ENCODE results near the gene APOO.
"Not testable (repeated sequence)": the region's sequence is repeated elsewhere in the genome, so short reads cannot be mapped to it uniquely, and the experiment has no call there.

The APOO gene

DNA sequence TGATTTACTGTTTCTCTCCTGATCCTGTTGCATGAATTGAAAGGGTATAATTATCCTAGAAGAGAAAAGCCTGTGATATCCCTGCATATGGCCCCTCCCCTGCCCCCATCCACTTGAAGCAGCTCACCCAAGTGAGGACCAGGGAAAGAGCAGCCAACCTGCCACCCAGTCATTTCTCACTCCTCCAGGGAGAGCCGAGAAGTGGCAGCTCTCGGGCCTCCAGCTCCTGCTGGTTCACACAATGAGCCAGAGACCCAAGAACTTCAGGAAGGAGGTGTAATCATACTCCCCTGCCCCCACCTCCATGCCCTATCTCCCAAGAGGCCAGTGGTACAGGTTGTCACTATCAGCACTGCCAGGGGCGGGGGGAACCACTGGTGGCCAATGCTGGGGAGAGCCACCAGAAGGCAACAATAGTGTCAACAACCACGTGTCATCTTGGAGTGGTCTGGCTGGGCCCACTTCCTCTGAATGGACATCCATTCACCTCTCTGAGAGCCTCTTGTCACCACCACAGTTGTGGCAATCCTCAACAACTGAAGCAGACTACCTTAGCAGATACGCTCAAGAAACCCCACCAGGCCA lies 42.9 kb downstream of the APOO start:
- H3K27me3 ChIP-seq (ENCODE audit: control insufficient read depth in 1 of 2, insufficient read depth in 2 of 2, low read length in 2 of 2), result no peaks in the 10 kb centered on the region
- H3K4me1 ChIP-seq (ENCODE audit: control insufficient read depth in 1 of 2, insufficient read depth in 2 of 2, low read length in 2 of 2), result no peaks in the 10 kb centered on the region

DNA sequence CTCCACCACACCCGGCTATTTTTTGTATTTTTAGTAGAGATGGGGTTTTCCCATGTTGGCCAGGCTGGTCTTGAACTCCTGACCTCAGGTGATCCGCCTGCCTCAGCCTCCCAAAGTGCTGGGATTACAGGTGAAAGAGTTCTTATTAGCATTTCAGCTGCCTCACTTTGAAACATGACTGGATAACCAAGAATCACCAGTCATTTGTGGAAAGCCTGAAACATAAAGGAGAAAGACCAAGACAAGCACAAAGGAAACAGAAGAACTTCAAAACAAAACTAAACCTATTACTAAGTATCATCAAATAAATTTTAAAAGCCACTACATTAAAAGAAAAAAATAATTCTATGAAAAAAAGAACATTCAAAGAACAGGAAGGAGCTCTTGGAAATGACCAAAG lies 45.8 kb downstream of the APOO start:
- H3K9ac ChIP-seq (ENCODE audit: low read depth in 1 of 2, low read length in 2 of 2); H3K9me3 ChIP-seq (ENCODE audit: control insufficient read depth in 1 of 2, low read length in 2 of 2); H3K27ac ChIP-seq (ENCODE audit: low read depth, low read length); H3K27me3 ChIP-seq (ENCODE audit: control insufficient read depth in 1 of 2, insufficient read depth in 2 of 2, low read length in 2 of 2); H3K4me1 ChIP-seq (ENCODE audit: control insufficient read depth in 1 of 2, insufficient read depth in 2 of 2, low read length in 2 of 2); H3K36me3 ChIP-seq (ENCODE audit: control insufficient read depth in 1 of 2, insufficient read depth in 2 of 2, low read length in 2 of 2); H3K4me3 ChIP-seq (ENCODE audit: low read depth in 1 of 2, low read length in 2 of 2): not testable (repeated sequence)

More for the DNA sequence above, 42.9 kb downstream of the APOO start:
- H3K27ac ChIP-seq (ENCODE audit: low read depth, low read length), result no peak overlapping the region
- no peak overlapping the region for H3K4me3 ChIP-seq (ENCODE audit: low read depth in 1 of 2, low read length in 2 of 2)
- H3K9ac ChIP-seq (ENCODE audit: low read depth in 1 of 2, low read length in 2 of 2), result no peak overlapping the region
- H3K36me3 ChIP-seq (ENCODE audit: control insufficient read depth in 1 of 2, insufficient read depth in 2 of 2, low read length in 2 of 2), result no peaks in the 10 kb centered on the region
- no peaks in the 10 kb centered on the region for H3K9me3 ChIP-seq (ENCODE audit: control insufficient read depth in 1 of 2, low read length in 2 of 2)

DNA sequence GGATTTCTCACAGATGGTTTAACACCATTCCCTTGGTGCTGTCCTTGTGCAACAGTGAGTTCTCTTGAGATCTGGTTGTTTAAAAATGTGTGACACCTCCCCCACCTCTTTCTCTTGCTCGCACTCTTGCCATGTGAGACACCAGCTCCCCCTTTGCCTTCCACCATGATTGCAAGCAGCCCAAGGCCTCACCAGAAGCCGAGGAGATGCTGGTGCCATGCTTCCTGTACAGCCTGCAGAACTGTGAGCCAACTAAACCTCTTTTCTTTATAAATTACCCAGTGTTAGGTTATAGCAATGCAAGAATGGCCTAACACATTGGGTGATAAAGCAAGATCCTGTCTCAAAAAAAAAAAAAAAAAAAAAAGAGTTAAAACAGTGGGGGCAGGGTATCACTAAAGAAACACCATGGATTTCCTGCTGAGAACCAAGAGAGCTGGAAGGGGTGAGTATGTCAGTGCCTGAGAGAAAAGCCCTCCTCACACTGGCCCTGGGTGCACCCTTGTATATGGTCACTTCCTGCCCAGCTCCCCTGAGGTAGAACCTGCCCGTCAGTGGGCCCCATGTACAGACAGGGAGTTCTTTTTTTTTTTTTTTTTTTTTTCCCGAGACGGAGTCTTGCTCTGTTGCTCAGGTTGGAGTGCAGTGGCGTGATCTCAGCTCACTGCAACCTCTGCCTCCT lies 46.4 kb downstream of the APOO start:
- Histone ChIP-seq H3K4me1 (ENCODE audit: control insufficient read depth in 1 of 2, insufficient read depth in 2 of 2, low read length in 2 of 2) (no peaks in the 10 kb centered on the region), H3K9me3 (ENCODE audit: control insufficient read depth in 1 of 2, low read length in 2 of 2) (no peaks in the 10 kb centered on the region), H3K36me3 (ENCODE audit: control insufficient read depth in 1 of 2, insufficient read depth in 2 of 2, low read length in 2 of 2) (peaks cover 0 to 4% of the 10 kb centered on the region in 2 donors), H3K27me3 (ENCODE audit: control insufficient read depth in 1 of 2, insufficient read depth in 2 of 2, low read length in 2 of 2) (no peaks in the 10 kb centered on the region), H3K9ac (ENCODE audit: low read depth in 1 of 2, low read length in 2 of 2) (no peak overlapping the region), H3K27ac (ENCODE audit: low read depth, low read length) (no peak overlapping the region), H3K4me3 (ENCODE audit: low read depth in 1 of 2, low read length in 2 of 2) (no peak overlapping the region)

DNA sequence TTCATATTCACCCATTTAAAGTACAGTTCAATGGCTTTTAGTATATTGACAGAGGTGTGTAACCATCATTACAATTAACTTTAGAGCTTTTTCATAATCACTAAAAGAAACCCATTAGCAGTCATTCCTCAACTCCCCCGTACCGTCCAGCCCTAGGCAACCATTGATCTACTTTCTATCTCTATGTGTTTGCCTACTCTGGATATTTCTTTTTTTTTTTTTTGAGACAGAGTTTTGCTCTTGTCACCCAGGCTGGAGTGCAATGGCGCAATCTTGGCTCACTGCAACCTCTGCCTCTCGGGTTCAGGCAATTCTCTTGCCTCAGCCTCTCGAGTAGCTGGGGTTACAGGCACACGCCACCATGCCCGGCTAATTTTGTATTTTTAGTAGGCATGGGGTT lies 48.5 kb downstream of the APOO start:
- not testable (repeated sequence) for H3K9me3 ChIP-seq (ENCODE audit: control insufficient read depth in 1 of 2, low read length in 2 of 2); H3K36me3 ChIP-seq (ENCODE audit: control insufficient read depth in 1 of 2, insufficient read depth in 2 of 2, low read length in 2 of 2); H3K27ac ChIP-seq (ENCODE audit: low read depth, low read length); H3K4me3 ChIP-seq (ENCODE audit: low read depth in 1 of 2, low read length in 2 of 2); H3K4me1 ChIP-seq (ENCODE audit: control insufficient read depth in 1 of 2, insufficient read depth in 2 of 2, low read length in 2 of 2); H3K27me3 ChIP-seq (ENCODE audit: control insufficient read depth in 1 of 2, insufficient read depth in 2 of 2, low read length in 2 of 2); H3K9ac ChIP-seq (ENCODE audit: low read depth in 1 of 2, low read length in 2 of 2)

DNA sequence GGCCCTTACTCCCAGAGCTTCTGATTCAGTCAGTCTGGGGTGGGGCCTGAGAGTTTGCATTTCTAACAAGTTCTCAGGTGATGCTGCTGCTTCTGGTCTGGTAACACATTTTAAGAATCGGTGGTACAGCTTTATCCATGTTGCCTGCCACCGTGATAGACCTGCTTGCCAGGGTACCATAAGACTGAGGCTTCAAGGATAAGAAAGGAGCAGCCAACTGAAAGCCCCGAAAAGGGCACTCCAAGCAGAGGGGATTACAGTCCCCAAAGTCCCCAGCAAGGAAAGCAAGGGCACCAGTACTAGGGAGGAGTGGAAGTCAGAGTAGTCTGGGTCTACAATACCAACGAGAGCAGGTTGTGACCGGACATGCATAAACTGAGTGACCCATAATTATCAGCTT lies 49.8 kb downstream of the APOO start:
- Histone ChIP-seq H3K9me3 (ENCODE audit: control insufficient read depth in 1 of 2, low read length in 2 of 2) (no peaks in the 10 kb centered on the region), H3K4me3 (ENCODE audit: low read depth in 1 of 2, low read length in 2 of 2) (no peak overlapping the region), H3K4me1 (ENCODE audit: control insufficient read depth in 1 of 2, insufficient read depth in 2 of 2, low read length in 2 of 2) (no peaks in the 10 kb centered on the region), H3K27me3 (ENCODE audit: control insufficient read depth in 1 of 2, insufficient read depth in 2 of 2, low read length in 2 of 2) (no peaks in the 10 kb centered on the region), H3K36me3 (ENCODE audit: control insufficient read depth in 1 of 2, insufficient read depth in 2 of 2, low read length in 2 of 2) (peaks cover 0 to 4% of the 10 kb centered on the region in 2 donors), H3K27ac (ENCODE audit: low read depth, low read length) (no peak overlapping the region), H3K9ac (ENCODE audit: low read depth in 1 of 2, low read length in 2 of 2) (no peak overlapping the region)

DNA sequence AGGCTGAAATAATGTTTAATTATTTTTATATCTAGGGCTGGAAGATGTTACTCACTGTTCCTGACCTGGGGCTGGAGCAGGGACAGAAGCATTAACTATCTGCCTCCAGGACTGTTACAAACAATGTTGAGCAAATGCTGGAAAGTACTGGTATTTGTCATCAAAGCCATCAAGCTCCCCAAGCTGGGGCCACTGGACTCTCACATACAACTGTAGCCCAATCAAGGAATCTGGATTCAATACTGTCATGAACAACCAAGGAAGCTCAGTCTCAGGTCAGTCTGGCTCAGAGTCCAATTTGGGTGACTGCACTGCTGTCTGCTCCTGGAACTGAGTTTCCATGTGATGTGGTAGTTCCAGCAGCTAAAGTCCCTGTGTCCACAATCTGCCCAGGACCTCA lies 50.4 kb downstream of the APOO start:
- Histone ChIP-seq H3K36me3 (ENCODE audit: control insufficient read depth in 1 of 2, insufficient read depth in 2 of 2, low read length in 2 of 2) (peaks cover 0 to 4% of the 10 kb centered on the region in 2 donors), H3K9ac (ENCODE audit: low read depth in 1 of 2, low read length in 2 of 2) (no peak overlapping the region), H3K27ac (ENCODE audit: low read depth, low read length) (no peak overlapping the region), H3K4me3 (ENCODE audit: low read depth in 1 of 2, low read length in 2 of 2) (no peak overlapping the region), H3K4me1 (ENCODE audit: control insufficient read depth in 1 of 2, insufficient read depth in 2 of 2, low read length in 2 of 2) (no peaks in the 10 kb centered on the region), H3K27me3 (ENCODE audit: control insufficient read depth in 1 of 2, insufficient read depth in 2 of 2, low read length in 2 of 2) (no peaks in the 10 kb centered on the region), H3K9me3 (ENCODE audit: control insufficient read depth in 1 of 2, low read length in 2 of 2) (no peaks in the 10 kb centered on the region)

DNA sequence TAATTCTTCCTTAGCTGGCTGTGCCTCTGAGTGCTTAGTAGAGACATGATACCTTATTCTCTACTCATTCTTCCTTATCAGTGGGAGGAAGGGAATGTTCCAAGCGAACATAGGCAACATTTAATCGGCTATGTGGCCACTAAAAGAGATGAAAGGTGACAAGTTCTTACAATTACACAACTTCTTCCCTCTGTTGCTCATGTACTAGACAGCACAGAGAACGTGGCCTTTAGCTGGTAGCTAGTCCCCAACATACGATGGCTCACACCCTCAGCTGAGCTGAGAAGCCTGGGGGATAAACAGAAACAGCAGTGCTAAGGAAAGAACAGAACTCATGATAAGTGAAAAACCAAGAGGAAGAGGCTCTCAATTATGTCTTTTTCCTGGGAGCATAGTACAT lies 52.2 kb downstream of the APOO start:
- Histone ChIP-seq H3K4me3 (ENCODE audit: low read depth in 1 of 2, low read length in 2 of 2) (no peak overlapping the region), H3K27ac (ENCODE audit: low read depth, low read length) (no peak overlapping the region), H3K9me3 (ENCODE audit: control insufficient read depth in 1 of 2, low read length in 2 of 2) (no peaks in the 10 kb centered on the region), H3K27me3 (ENCODE audit: control insufficient read depth in 1 of 2, insufficient read depth in 2 of 2, low read length in 2 of 2) (no peaks in the 10 kb centered on the region), H3K9ac (ENCODE audit: low read depth in 1 of 2, low read length in 2 of 2) (no peak overlapping the region), H3K4me1 (ENCODE audit: control insufficient read depth in 1 of 2, insufficient read depth in 2 of 2, low read length in 2 of 2) (no peaks in the 10 kb centered on the region), H3K36me3 (ENCODE audit: control insufficient read depth in 1 of 2, insufficient read depth in 2 of 2, low read length in 2 of 2) (peaks cover 0 to 4% of the 10 kb centered on the region in 2 donors)

DNA sequence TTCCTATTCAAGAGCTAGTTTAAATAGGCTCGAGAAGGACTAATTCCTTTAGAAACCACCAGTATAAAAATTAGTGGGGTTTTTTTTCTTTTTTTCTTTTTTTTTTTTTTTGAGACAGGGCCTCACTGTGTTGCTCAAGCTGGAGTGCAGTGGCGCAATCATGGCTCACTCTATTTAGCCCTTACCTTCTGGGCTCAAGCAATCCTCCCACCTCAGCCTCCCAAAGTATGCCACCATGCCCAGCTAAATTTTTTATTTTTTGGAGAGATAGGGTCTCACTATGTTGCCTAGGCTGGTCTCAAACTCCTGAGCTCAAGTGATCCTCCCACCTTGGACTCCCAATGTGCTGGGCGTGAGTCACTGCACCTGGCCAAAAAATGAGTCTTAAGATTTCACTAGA lies 52.8 kb downstream of the APOO start:
- H3K27ac ChIP-seq (ENCODE audit: low read depth, low read length), result no peak overlapping the region
- H3K9me3 ChIP-seq (ENCODE audit: control insufficient read depth in 1 of 2, low read length in 2 of 2), result no peaks in the 10 kb centered on the region
- H3K4me3 ChIP-seq (ENCODE audit: low read depth in 1 of 2, low read length in 2 of 2), result no peak overlapping the region
- peaks cover 0 to 4% of the 10 kb centered on the region in 2 donors for H3K36me3 ChIP-seq (ENCODE audit: control insufficient read depth in 1 of 2, insufficient read depth in 2 of 2, low read length in 2 of 2)
- H3K9ac ChIP-seq (ENCODE audit: low read depth in 1 of 2, low read length in 2 of 2), result no peak overlapping the region
- H3K27me3 ChIP-seq (ENCODE audit: control insufficient read depth in 1 of 2, insufficient read depth in 2 of 2, low read length in 2 of 2), result no peaks in the 10 kb centered on the region
- H3K4me1 ChIP-seq (ENCODE audit: control insufficient read depth in 1 of 2, insufficient read depth in 2 of 2, low read length in 2 of 2), result no peaks in the 10 kb centered on the region

DNA sequence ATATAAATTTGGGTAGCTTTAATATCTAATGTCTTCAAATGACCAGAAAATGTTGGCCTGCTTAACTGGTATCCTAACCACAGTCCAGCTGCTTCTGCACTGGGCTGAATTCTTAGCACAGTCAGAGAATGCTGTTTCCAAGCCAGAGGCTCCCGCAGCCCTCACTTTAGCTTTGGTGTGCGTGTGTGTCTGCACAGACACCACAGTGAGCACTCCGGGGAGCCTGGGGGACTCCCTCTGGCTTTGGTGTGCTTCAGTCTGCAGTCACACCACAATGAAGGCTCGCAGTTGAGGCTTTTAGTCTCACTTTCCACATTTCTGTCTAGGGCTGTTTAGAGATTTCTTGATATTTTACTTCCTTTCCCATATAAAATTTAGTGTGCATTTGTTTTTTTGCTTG lies 53.6 kb downstream of the APOO start:
- Histone ChIP-seq H3K9me3 (ENCODE audit: control insufficient read depth in 1 of 2, low read length in 2 of 2) (no peaks in the 10 kb centered on the region), H3K27ac (ENCODE audit: low read depth, low read length) (no peak overlapping the region), H3K36me3 (ENCODE audit: control insufficient read depth in 1 of 2, insufficient read depth in 2 of 2, low read length in 2 of 2) (peaks cover 0 to 4% of the 10 kb centered on the region in 2 donors), H3K27me3 (ENCODE audit: control insufficient read depth in 1 of 2, insufficient read depth in 2 of 2, low read length in 2 of 2) (no peaks in the 10 kb centered on the region), H3K4me1 (ENCODE audit: control insufficient read depth in 1 of 2, insufficient read depth in 2 of 2, low read length in 2 of 2) (no peaks in the 10 kb centered on the region), H3K9ac (ENCODE audit: low read depth in 1 of 2, low read length in 2 of 2) (no peak overlapping the region), H3K4me3 (ENCODE audit: low read depth in 1 of 2, low read length in 2 of 2) (no peak overlapping the region)

DNA sequence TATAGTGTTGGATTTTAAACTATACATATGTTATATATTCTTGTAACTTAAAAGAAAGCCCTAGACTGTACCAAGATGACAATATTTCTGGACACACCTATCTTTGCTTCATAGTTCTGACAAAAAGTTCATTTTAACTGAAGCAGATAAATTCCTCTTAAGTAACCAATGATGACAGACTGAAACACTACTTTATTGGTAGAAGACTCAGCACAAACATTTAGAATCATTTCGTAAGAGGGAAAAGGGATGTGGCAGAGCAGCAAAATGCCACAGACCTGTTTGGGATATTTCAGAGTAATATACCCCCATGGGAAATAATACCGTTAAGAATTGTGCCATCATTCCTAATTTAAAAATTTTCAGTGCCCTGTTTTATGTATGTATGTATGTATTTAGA lies 56.2 kb downstream of the APOO start:
- Histone ChIP-seq H3K9me3 (ENCODE audit: control insufficient read depth in 1 of 2, low read length in 2 of 2) (no peaks in the 10 kb centered on the region), H3K36me3 (ENCODE audit: control insufficient read depth in 1 of 2, insufficient read depth in 2 of 2, low read length in 2 of 2) (no peaks in the 10 kb centered on the region), H3K4me1 (ENCODE audit: control insufficient read depth in 1 of 2, insufficient read depth in 2 of 2, low read length in 2 of 2) (no peaks in the 10 kb centered on the region), H3K27ac (ENCODE audit: low read depth, low read length) (no peak overlapping the region), H3K9ac (ENCODE audit: low read depth in 1 of 2, low read length in 2 of 2) (no peak overlapping the region), H3K4me3 (ENCODE audit: low read depth in 1 of 2, low read length in 2 of 2) (no peak overlapping the region), H3K27me3 (ENCODE audit: control insufficient read depth in 1 of 2, insufficient read depth in 2 of 2, low read length in 2 of 2) (no peaks in the 10 kb centered on the region)
